GM19193 (cell line): Measurements from ENCODE around the gene CCT4.

Experiments used
- POLR2A ChIP-seq: IDR thresholded peaks from 4 replicates; pipeline ENCODE4 v1.6.1; 2011; ENCODE audit not compliant: insufficient read depth, insufficient read length; ENCODE audit errors: extremely low read depth

The CCT4 gene

DNA sequence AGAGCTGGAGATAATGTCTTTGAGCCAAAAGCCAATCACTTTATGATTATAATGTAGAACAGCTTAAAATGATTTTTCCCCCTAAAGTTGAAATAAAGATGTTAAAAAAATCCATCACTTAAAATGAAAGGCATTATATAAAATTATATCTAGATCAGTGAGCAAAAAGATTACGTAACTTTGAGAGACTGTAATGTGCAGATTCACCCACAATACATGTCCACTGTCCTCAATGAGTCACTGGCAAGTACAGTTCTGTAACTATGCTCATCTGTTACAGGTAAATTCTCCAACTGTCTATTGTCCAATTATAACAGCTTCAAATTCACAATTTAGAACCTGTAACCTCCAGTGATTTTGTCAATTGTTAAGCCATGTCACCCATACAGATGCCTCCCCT lies 53.6 kb downstream of the CCT4 start:
- no peak for TF ChIP-seq POLR2A

DNA sequence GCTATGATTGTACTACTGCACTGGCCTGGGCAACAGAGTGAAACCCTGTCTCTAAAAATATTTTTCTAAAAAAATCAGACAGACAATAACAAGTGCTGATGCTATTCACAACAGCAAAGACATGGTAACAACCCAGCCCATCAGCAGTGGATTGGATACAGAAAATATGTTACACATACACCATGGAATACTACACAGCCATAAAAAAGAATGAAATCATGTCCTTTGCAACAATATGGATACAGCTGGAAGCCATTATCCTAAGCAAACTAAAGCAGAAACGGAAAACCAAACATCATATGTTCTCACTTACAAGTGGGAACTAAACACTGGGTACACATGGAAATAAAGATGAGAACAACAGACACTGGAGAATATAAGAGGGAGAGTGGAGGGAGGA lies 54.5 kb downstream of the CCT4 start:
- no peak for TF ChIP-seq POLR2A

GRCh38 chr2:61832183-61832841 lies 56.1 kb downstream of the CCT4 start:
- no peak for TF ChIP-seq POLR2A

DNA sequence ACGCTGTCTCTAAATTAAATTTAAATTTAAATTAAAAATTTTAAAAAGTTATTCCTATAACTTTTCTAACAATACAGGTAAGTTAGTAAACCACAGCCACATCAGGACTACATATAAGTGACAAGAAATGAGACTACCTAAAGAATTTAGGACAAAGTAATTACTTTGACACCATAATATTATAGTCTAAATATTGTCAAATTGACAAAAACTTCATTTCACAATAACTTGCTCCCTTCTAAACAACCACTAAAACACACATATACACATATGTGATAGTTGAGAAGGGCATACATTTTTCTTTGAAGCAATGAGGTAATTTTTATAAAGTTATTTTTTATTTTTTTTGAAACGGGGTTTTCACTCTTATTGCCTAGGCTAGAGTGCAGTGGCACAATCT lies 66.2 kb downstream of the CCT4 start:
- TF ChIP-seq POLR2A = no peak
